GM12878 (cell line): ENCODE measurements around the gene EPN1. TPM values are rescaled to one million over a fixed set of nuclear protein-coding genes. Genes with fewer than 3 reads are reported as not detected.
A peak's percentile ranks its signal among the peaks of the same experiment; 100 is the strongest.

Experiments
- ATAC-seq: fragments of 200-7000 bp; cut with Tn5 transposase; 3 replicates; pipeline ENCODE4 v1.9.1; 2020; ENCODE audit warnings: mild to moderate bottlenecking, moderate library complexity
- BruUV-seq: library from RNA; stranded (reverse); fragments of 400-500 nt; replicated peaks from 2 replicates; lab custom pipeline; 2021; lab: Mats Ljungman, UMichigan
- CTCF ChIA-PET: fragments of 300-600 bp; sonication (Branson Sonifier 250); formaldehyde crosslinking; extraction: SDS; loops from one replicate; lab custom pipeline; 2021; ENCODE audit warnings: inconsistent platforms; lab: Yijun Ruan, JAX
- POLR2A ChIA-PET: fragments of 350-600 bp; formaldehyde crosslinking; extraction: SDS; loops from one replicate; lab custom pipeline; 2021; ENCODE audit warnings: inconsistent platforms; lab: Charles Lee
- RAD21 ChIA-PET: fragments of 300-600 bp; sonication (Branson Sonifier 250); formaldehyde crosslinking; loops from one replicate; lab custom pipeline; 2023; ENCODE audit warnings: antibody characterized with exemption; ENCODE audit not compliant: unreplicated experiment; lab: Charles Lee
- SMC1A ChIA-PET: fragments of 300-600 bp; sonication (Branson Sonifier 250); formaldehyde crosslinking; loops from one replicate; lab custom pipeline; 2023; ENCODE audit not compliant: unreplicated experiment, uncharacterized antibody; lab: Charles Lee
- DNase-seq: peaks from one replicate; pipeline ENCODE4 v3.0.0-alpha.2; 2011; ENCODE audit warnings: low read depth, low spot score
- FAIRE-seq: peaks from 3 replicates; lab custom pipeline; 2011; peaks lifted over from hg19 to GRCh38; lab: Jason Lieb, UNC
- H2AFZ ChIP-seq: 2 replicates; pipeline ENCODE4 v1.6.0; 2011; ENCODE audit warnings: low read depth, low read length, control low read depth; ENCODE audit not compliant: control insufficient read depth
- H3K27ac ChIP-seq: 2 replicates; pipeline ENCODE4 v1.5.1; 2011; ENCODE audit warnings: control low read depth; ENCODE audit not compliant: control insufficient read depth, insufficient read depth
- H3K27me3 ChIP-seq, 2 experiments: replicated peaks in 1 of 2; 2 replicates each; pipeline versions ENCODE4 v1.6.0 to v1.6.1; 2011; ENCODE audit warnings: low read length in 1 of 2; ENCODE audit not compliant: control insufficient read depth in 2 of 2, insufficient read depth in 2 of 2
- H3K36me3 ChIP-seq, 2 experiments: 2 replicates each; pipeline ENCODE4 v1.5.1; 2011; ENCODE audit warnings: low read length in 1 of 2; ENCODE audit not compliant: control insufficient read depth in 2 of 2, insufficient read depth in 2 of 2
- H3K4me1 ChIP-seq: 2 replicates; pipeline ENCODE4 v1.6.1; 2011; ENCODE audit warnings: mild to moderate bottlenecking, low read length, moderate library complexity, mixed read lengths; ENCODE audit not compliant: control insufficient read depth, insufficient read depth
- H3K4me2 ChIP-seq: 2 replicates; pipeline ENCODE4 v1.6.0; 2011; ENCODE audit warnings: control low read depth; ENCODE audit not compliant: control insufficient read depth, insufficient read depth
- H3K4me3 ChIP-seq: fragments of 200-600 bp; sonication (generic); 2 replicates; pipeline ENCODE4 v1.5.1; 2016
- H3K79me2 ChIP-seq: 2 replicates; pipeline ENCODE4 v1.6.0; 2011; ENCODE audit warnings: low read length; ENCODE audit not compliant: control insufficient read depth, insufficient read depth
- H3K9ac ChIP-seq: 2 replicates; pipeline ENCODE4 v1.8.0; 2011; ENCODE audit warnings: low read length, control low read depth, mixed read lengths; ENCODE audit not compliant: control insufficient read depth, insufficient read depth
- H3K9me3 ChIP-seq: replicated peaks from 3 replicates; pipeline ENCODE4 v1.5.1; 2011; ENCODE audit warnings: mild to moderate bottlenecking, low read length; ENCODE audit not compliant: control insufficient read depth, insufficient read depth
- H4K20me1 ChIP-seq: 2 replicates; pipeline ENCODE4 v1.6.0; 2011; ENCODE audit not compliant: control insufficient read depth, insufficient read depth
- CHD1 ChIP-seq: IDR thresholded peaks from 2 replicates; pipeline ENCODE4 v1.6.1; 2012; ENCODE audit warnings: low read depth, low read length, improper control_type of control experiment
- EED ChIP-seq: sonication (generic); IDR thresholded peaks from 2 replicates; pipeline ENCODE4 v1.6.1; 2016; ENCODE audit warnings: antibody characterized with exemption, low read depth
- PAX5 ChIP-seq: IDR thresholded peaks from 2 replicates; pipeline ENCODE4 v1.6.1; 2011; ENCODE audit warnings: low read depth, low read length, borderline replicate concordance
- POLR2A ChIP-seq: IDR thresholded peaks from 2 replicates; pipeline ENCODE4 v1.6.1; 2011; ENCODE audit warnings: low read depth, mild to moderate bottlenecking, low read length
- USF2 ChIP-seq: IDR thresholded peaks from 2 replicates; pipeline ENCODE4 v1.6.1; 2011; ENCODE audit warnings: low read depth, low read length, improper control_type of control experiment, borderline replicate concordance
- WGBS: methylation state at CpG from one replicate; pipeline ENCODE4 v1.1.6; 2016; ENCODE audit warnings: low lambda C conversion rate; ENCODE audit not compliant: insufficient replicate concordance, insufficient coverage; ENCODE audit errors: missing lambda C conversion rate; 5-methylcytosine and 5-hydroxymethylcytosine counted together
- in situ Hi-C: fragments of 300-500 bp; cut with MboI; formaldehyde crosslinking; loops from 9 replicates; pipeline ENCODE4 v1.14.3; 2018; ENCODE audit warnings: mixed read lengths
- intact Hi-C: fragments of 100-400 bp; cut with micrococcal nuclease; formaldehyde crosslinking; loops from one replicate; pipeline ENCODE4 v1.14.2; 2022; ENCODE audit not compliant: unreplicated experiment
- polyA plus RNA-seq, 11 experiments: library from polyadenylated mRNA; depleted of rRNA in 4 of 11; unstranded in 6 of 11; stranded (reverse) in 5 of 11; fragments of >200 nt; fragmentation: Nextera tagmentation in 4 of 11; fragmentation: Illumina TruSeq in 1 of 11; extraction: Ambion mirVana in 4 of 11; extraction: Trizol in 1 of 11; gene quantifications; 1 replicate in 1 of 11; 2 replicates in 10 of 11; pipeline versions ENCODE4 v1.2.1 to v1.2.3, GENCODE V29; 2011 to 2016; ENCODE audit warnings: inconsistent platforms in 2 of 11, missing spikeins in 2 of 11, low read depth in 1 of 11
- total RNA-seq, 4 experiments: library from RNA; depleted of rRNA in 3 of 4; stranded (reverse); fragments of >200 nt in 3 of 4; fragmentation: Illumina TruSeq in 1 of 4; extraction: Trizol in 1 of 4; gene quantifications; 2 replicates each; pipeline versions ENCODE4 v1.2.1 to v1.2.3, GENCODE V29; 2013 to 2021

The EPN1 gene
- total and polyA plus RNA-seq, 10 of the 15 experiments (the other 5 are each of a cell fraction or from before 2014, with no cell fraction given), result 0.11 to 88.5 (median 10.6) TPM

GRCh38 chr19:55690109-55690768 is 15.2 kb downstream of the EPN1 start:
- no peak for ATAC-seq
- FAIRE-seq, result no peak
- Histone ChIP-seq H3K9me3 (no peaks in the 10 kb centered on the region), H3K27ac (no peak overlapping the region), H3K4me2 (no peak overlapping the region), H2AFZ (no peak overlapping the region), H3K4me1 (no peaks in the 10 kb centered on the region), H3K36me3 (peaks cover 12 to 51% of the 10 kb centered on the region in 2 experiments; a peak in 3 of 4 replicates), H3K79me2 (peaks cover 2% of the 10 kb centered on the region), H3K27me3 (no peaks in the 10 kb centered on the region), H4K20me1 (peaks cover 5% of the 10 kb centered on the region; the same call in 1 of the 2 replicates), H3K9ac (no peak overlapping the region), H3K4me3 (no peak overlapping the region)
- POLR2A ChIA-PET, result no interaction called here
- intact Hi-C loops, result no loop called here
- BruUV-seq, result no TSS peak
- CTCF ChIA-PET, result no interaction called here
- TF ChIP-seq CHD1 (no peak), EED (no peak), PAX5 (peak; percentile 79; the same call in 1 of the 2 replicates)
- WGBS, result 93% methylated on average over 25 of the region's 25 CpGs
- RAD21 ChIA-PET, result no interaction called here
- SMC1A ChIA-PET, result no interaction called here
- in situ Hi-C loops, result no loop called here
- DNase-seq, result no peak

GRCh38 chr19:55690769-55691545 is 15.9 kb downstream of the EPN1 start:
- DNase-seq (no peak), FAIRE-seq (no peak), ATAC-seq (no peak)
- H2AFZ ChIP-seq, result no peak overlapping the region
- intact Hi-C loops (no loop called here), in situ Hi-C loops (no loop called here)
- no peaks in the 10 kb centered on the region for H3K27me3 ChIP-seq
- 94% methylated on average over 31 of the region's 31 CpGs for WGBS
- SMC1A ChIA-PET, result no interaction called here
- H3K4me2 ChIP-seq, result no peak overlapping the region
- peaks cover 5% of the 10 kb centered on the region; the same call in 1 of the 2 replicates for H4K20me1 ChIP-seq
- POLR2A ChIA-PET, result no interaction called here
- H3K4me1 ChIP-seq, result no peaks in the 10 kb centered on the region
- H3K79me2 ChIP-seq, result peaks cover 2% of the 10 kb centered on the region; the same call in 1 of the 2 replicates
- H3K9ac ChIP-seq, result no peak overlapping the region
- no peak overlapping the region for H3K27ac ChIP-seq
- H3K36me3 ChIP-seq, result peaks cover 9 to 48% of the 10 kb centered on the region in 2 experiments; a peak in 3 of 4 replicates
- BruUV-seq, result no TSS peak
- TF ChIP-seq POLR2A, result peak; percentile 54
- TF ChIP-seq USF2, result no peak
- no peaks in the 10 kb centered on the region for H3K9me3 ChIP-seq
- CTCF ChIA-PET, result no interaction called here
- RAD21 ChIA-PET, result no interaction called here
- no peak overlapping the region for H3K4me3 ChIP-seq
